GM06990 (cell line): ENCODE data around the gene WBP2NL.

ENCODE experiments used
- DNase-seq: peaks from one replicate; pipeline ENCODE4 v3.0.0-alpha.2; 2011; ENCODE audit not compliant: insufficient read length; ENCODE audit errors: extremely low read depth
- H3K27me3 ChIP-seq: replicated peaks from 2 replicates; pipeline ENCODE4 v1.6.0; 2011; ENCODE audit warnings: low read length; ENCODE audit not compliant: control insufficient read depth, insufficient read depth
- H3K36me3 ChIP-seq: 2 replicates; pipeline ENCODE4 v1.5.1; 2011; ENCODE audit warnings: low read length; ENCODE audit not compliant: control insufficient read depth, insufficient read depth
- H3K4me3 ChIP-seq: replicated peaks from 2 replicates; pipeline ENCODE4 v1.5.1; 2011; ENCODE audit warnings: low read depth, mild to moderate bottlenecking, control low read depth, low read length
- TF ChIP-seq, protein P1 (sequence below): IDR thresholded peaks from 2 replicates; pipeline ENCODE4 v1.5.1; 2011; ENCODE audit warnings: low read length, control low read depth, mild to moderate bottlenecking, inconsistent platforms; ENCODE audit not compliant: insufficient read depth, poor library complexity, severe bottlenecking

WBP2NL gene

DNA sequence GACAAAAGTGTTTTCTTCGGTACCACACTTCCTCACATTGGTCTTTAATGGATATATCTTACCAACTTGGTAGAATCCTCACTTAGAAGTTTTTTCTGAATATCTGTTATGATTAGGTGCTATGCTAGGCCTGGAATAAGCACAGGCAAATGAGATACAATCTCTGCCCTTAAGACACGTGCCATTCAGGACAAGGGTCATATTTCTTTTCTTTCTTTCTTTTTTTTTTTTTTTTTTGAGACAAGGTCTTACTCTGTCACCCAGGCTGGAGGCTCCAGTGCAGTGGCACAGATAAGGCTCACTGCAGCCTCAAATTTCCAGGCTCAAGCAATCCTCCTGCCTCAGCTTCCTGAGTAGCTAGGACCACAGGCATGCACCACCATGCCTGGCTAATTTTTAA, 23.0 kb downstream of the WBP2NL start:
- TF ChIP-seq, protein P1, sequence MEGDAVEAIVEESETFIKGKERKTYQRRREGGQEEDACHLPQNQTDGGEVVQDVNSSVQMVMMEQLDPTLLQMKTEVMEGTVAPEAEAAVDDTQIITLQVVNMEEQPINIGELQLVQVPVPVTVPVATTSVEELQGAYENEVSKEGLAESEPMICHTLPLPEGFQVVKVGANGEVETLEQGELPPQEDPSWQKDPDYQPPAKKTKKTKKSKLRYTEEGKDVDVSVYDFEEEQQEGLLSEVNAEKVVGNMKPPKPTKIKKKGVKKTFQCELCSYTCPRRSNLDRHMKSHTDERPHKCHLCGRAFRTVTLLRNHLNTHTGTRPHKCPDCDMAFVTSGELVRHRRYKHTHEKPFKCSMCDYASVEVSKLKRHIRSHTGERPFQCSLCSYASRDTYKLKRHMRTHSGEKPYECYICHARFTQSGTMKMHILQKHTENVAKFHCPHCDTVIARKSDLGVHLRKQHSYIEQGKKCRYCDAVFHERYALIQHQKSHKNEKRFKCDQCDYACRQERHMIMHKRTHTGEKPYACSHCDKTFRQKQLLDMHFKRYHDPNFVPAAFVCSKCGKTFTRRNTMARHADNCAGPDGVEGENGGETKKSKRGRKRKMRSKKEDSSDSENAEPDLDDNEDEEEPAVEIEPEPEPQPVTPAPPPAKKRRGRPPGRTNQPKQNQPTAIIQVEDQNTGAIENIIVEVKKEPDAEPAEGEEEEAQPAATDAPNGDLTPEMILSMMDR = no peak
- no peaks in the 10 kb centered on the region for H3K36me3 ChIP-seq
- H3K4me3 ChIP-seq = no peak overlapping the region
- no peak for DNase-seq
- H3K27me3 ChIP-seq = no peaks in the 10 kb centered on the region

DNA sequence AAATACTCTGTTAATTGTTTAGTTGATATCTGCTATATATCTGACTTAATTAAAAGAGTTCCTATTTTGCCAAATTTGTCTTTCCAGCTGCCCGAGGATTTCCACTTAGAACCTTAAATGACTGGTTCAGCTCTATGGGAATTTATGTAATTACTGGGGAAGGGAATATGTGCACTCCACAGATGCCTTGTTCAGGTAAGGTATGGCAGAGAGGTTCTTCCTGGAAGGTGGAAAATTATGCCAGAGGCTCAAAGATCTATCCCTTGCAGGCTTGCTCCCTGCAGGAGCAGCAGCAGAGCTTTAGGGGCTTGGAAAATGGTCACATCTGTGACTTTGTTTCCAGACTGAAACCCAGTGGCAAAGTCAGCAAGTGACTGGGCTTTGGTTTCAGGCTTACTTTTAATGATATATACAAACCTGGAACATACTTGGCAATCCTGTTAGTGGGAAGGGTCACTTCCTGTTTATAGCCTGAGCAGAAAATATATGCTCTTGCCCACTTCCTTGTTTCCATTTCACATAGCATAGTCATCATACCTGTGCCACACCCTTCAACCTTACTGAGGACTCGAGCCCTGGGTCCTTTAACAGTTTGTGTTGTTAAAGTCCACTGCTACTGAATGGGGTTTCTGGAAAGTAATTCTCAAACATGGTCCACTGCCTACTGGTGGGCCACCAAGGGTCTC, 23.7 kb downstream of the WBP2NL start:
- no peak for DNase-seq
- no peaks in the 10 kb centered on the region for H3K36me3 ChIP-seq
- no peaks in the 10 kb centered on the region for H3K27me3 ChIP-seq
- no peak overlapping the region for H3K4me3 ChIP-seq
- TF ChIP-seq, protein P1 = no peak

DNA sequence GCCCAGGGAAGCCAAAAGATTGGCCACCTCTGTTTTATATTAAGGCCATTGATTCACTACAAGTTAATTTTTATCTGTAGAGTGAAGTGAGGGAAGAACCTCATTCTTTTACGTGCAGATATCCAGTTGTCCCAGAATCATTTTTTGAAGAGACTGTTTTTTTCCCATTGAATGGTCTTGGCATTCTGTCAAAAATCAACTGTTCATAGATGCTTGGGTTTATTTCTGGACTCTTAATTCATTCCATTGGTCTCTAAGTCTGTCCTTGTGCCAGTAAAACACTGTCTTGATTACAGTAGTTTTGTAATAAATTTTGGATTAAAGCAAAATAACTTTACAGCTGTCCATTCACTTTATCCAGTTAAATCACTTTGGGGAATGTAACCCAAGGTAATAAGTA, 26.8 kb downstream of the WBP2NL start:
- DNase-seq = no peak
- no peaks in the 10 kb centered on the region for H3K27me3 ChIP-seq

DNA sequence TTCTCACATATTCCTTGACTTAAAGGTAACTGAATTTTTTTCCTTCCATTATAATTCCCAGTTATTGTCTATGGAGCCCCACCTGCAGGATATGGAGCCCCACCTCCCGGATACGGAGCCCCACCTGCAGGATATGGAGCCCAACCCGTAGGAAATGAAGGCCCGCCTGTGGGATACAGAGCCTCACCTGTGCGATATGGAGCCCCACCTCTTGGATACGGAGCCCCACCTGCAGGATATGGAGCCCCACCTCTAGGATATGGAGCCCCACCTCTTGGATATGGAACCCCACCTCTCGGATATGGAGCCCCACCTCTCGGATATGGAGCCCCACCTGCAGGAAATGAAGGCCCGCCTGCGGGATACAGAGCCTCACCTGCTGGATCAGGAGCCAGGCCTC, 28.1 kb downstream of the WBP2NL start:
- no peak for DNase-seq
- Histone ChIP-seq H3K27me3 (no peaks in the 10 kb centered on the region), H3K4me3 (no peak overlapping the region), H3K36me3 (no peaks in the 10 kb centered on the region)
- TF ChIP-seq, protein P1 = no peak

More for the DNA sequence above, 26.8 kb downstream of the WBP2NL start:
- TF ChIP-seq, protein P1 = no peak
- Histone ChIP-seq H3K4me3 (no peak overlapping the region), H3K36me3 (no peaks in the 10 kb centered on the region)

DNA sequence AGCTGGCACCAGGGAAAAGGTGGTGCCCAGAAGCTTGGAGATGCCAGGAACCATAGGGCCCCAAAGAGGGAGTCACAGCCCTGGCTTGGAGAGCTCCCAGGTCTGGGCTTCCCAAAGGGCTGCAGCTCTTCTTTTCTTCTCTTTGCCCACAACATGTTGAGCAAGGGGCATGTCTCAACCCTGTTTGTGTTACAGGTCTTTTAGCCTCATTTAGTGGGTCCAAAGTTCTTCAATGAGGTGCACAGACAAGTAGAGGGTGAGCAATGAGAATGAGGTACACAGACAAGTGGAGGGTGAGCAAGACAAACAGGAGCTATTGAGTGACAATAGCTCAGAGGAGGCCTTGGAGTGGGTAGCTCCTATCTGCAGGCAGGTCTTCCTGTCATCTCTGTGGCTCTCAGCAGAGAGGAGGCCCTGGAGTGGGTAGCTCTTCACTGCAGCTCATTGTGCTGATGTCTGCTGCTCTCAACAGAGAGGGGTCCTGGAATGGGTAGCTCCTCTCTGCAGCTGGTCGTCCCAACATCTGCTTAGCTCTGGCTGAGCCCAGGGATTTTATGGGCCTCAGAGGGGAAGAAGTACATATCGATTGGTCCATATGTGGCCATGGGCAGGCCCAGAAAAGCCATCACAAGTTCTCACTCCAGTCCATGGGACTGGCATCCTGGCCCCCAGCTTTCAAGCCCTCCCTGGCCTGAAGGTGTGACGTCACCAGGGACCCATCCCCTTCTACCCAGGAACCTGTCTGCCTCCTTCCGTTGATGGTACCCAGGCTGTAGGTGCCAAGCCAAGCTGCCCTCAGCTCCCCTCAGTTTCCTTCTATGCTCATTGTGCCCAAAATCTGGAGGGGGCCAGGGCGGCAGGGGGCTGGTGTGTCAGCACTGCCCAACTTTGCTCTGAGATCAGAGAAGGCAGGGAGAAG, 34.9 kb downstream of the WBP2NL start:
- H3K4me3 ChIP-seq = no peak overlapping the region

More for the DNA sequence above, 34.9 kb downstream of the WBP2NL start:
- DNase-seq = peak; percentile 23
- no peaks in the 10 kb centered on the region for H3K27me3 ChIP-seq
- H3K36me3 ChIP-seq = no peaks in the 10 kb centered on the region
- TF ChIP-seq, protein P1 = no peak
